Right renal pelvis (tissue), 4 donors: ENCODE results near the gene TBPL1. TPM values are rescaled to one million over a fixed set of nuclear protein-coding genes. Genes with fewer than 3 reads are reported as not detected.

Experiments
- DNase-seq, 4 donors: peaks; one replicate each; pipeline ENCODE4 v3.0.0-alpha.2; 2013; ENCODE audit warnings: low read depth in 4 of 4, low spot score in 3 of 4, missing footprints in 1 of 4
- polyA plus RNA-seq, 4 donors: library from polyadenylated mRNA; unstranded; fragments of 120-200 nt; gene quantifications; one replicate each; pipeline ENCODE4 v1.2.1, GENCODE V29; 2013; ENCODE audit not compliant: insufficient read length in 4 of 4

TBPL1 gene
- polyA plus RNA-seq, 4 donors, result 44.8 to 55.9 (median 53.0) TPM

DNA sequence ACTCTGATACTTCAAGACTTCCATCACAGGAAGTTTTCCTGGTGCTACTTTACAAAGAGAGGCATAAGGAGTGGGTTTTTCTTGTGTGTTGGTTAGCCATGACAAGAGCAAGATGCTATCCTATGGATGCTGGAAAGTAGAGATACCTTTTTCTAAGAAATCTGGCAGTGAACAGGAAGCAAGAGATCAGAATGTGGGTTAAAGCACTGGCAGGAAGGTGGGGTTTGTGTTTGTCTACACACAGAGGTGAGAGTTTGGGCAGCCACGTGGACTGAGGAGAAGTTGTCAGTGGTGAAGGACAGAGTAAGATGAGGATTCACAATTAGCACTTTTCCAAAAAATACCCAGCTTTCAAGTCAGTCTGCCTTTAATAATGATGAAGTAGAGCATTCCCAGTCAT is 81.5 kb downstream of the TBPL1 start:
- DNase-seq, result no peak

DNA sequence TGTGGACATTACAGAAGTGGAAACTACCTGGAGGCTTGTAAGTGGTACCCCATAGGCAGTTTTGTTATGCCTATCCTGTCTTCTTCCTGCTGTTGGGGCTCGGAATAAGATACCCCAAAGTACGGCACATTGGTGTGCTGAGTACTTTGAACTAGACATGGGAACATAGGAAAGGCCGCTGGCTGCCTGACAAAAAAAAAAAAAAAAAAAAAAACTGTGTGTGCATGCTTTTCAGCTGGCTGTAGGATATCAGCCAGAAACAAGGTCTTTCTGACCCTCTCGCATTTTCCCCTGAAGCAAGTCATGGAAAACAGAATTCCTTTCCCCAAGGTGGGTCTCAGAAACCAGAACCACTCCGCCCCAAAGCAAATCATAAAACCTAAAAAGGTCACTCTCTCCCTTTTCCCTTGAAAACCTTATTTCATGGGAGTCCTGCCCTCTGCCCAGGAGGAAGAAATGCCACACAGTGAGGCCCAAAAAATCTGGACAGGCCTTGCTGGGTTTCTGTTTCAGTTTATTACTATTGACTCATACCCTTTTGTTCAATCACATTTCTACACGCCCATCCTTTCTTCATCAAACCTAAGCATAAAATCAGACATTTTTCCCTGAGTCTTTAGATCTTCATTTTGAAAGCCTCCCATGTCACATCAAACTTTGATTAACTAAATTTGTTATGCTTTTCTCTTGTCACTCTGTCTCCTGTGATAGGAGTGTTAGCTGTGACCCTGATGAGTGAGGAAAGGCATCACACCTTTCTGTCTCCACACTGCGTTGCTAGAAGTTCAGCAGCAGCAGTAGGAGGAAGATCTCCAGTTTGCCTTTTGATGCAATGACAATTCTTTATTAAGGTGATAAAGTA is 82.2 kb downstream of the TBPL1 start:
- DNase-seq, result no peak

DNA sequence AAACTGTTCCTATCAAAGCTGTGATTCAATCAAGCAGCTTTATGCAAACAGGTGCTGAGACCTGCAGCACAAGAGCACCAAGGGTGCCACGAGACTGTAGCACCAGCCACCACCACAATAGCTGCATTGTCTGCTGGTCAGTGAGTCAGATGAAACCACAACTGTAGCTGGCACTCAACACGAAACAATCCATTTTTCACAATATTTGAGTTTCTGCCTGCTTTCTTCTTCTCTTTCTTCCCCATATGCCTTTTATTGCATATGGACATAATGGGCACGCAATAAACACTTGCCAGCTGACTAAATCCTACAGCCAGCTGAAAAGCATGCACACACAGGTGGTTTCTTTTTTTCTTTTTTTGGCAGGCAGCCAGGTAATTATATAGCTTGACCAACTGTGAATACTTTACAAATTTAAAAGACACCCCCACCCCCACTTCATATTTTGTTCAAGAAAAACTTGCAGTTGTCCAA is 82.8 kb downstream of the TBPL1 start:
- DNase-seq, result no peak

DNA sequence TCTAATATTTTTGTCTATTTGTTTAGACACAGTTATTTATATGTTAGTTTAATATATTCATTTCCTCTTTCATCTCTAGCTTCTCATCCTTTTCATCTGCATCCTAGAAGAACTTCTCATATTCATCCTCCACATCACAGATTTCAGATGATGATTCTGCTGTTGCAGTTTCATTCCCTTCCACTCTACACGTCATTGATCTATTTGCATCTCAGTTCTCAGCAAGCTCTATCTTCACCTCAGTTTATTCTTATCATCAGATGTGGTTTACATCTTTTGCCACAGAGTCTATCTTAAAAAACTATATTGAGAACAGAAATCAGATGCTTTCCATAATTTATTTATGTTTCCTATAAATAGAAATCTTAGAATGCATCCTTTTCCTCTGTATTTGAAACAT is 86.1 kb downstream of the TBPL1 start:
- no peak for DNase-seq

Other genes with a start within 250 kb of the TBPL1 start
- 100 to 1,000 TPM; 170 to 213 (median 207) TPM for gene TCF21, start 64.1 kb upstream of the TBPL1 start, polyA plus RNA-seq
- 1 to 10 TPM; 3.9 to 5.6 (median 4.6) TPM for gene SLC2A12, start 99.4 kb downstream of the TBPL1 start, polyA plus RNA-seq